A549 treated with dexamethasone at 1 μM for 4 hours (cell line): Measurements from ENCODE around the gene SCYL2. TPM values are rescaled to one million over a fixed set of nuclear protein-coding genes. Genes with fewer than 3 reads are reported as not detected.

ENCODE experiments used
- total RNA-seq: library from RNA; stranded (reverse); fragments of 200-300 nt; extraction: Qiagen RNA extraction; gene quantifications from 5 replicates; pipeline ENCODE4 v1.2.3, GENCODE V29; 2022

Gene SCYL2, protein sequence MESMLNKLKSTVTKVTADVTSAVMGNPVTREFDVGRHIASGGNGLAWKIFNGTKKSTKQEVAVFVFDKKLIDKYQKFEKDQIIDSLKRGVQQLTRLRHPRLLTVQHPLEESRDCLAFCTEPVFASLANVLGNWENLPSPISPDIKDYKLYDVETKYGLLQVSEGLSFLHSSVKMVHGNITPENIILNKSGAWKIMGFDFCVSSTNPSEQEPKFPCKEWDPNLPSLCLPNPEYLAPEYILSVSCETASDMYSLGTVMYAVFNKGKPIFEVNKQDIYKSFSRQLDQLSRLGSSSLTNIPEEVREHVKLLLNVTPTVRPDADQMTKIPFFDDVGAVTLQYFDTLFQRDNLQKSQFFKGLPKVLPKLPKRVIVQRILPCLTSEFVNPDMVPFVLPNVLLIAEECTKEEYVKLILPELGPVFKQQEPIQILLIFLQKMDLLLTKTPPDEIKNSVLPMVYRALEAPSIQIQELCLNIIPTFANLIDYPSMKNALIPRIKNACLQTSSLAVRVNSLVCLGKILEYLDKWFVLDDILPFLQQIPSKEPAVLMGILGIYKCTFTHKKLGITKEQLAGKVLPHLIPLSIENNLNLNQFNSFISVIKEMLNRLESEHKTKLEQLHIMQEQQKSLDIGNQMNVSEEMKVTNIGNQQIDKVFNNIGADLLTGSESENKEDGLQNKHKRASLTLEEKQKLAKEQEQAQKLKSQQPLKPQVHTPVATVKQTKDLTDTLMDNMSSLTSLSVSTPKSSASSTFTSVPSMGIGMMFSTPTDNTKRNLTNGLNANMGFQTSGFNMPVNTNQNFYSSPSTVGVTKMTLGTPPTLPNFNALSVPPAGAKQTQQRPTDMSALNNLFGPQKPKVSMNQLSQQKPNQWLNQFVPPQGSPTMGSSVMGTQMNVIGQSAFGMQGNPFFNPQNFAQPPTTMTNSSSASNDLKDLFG
- total RNA-seq = 15.8 to 26.2 TPM (median 22.6 TPM) in 5 replicates

DNA sequence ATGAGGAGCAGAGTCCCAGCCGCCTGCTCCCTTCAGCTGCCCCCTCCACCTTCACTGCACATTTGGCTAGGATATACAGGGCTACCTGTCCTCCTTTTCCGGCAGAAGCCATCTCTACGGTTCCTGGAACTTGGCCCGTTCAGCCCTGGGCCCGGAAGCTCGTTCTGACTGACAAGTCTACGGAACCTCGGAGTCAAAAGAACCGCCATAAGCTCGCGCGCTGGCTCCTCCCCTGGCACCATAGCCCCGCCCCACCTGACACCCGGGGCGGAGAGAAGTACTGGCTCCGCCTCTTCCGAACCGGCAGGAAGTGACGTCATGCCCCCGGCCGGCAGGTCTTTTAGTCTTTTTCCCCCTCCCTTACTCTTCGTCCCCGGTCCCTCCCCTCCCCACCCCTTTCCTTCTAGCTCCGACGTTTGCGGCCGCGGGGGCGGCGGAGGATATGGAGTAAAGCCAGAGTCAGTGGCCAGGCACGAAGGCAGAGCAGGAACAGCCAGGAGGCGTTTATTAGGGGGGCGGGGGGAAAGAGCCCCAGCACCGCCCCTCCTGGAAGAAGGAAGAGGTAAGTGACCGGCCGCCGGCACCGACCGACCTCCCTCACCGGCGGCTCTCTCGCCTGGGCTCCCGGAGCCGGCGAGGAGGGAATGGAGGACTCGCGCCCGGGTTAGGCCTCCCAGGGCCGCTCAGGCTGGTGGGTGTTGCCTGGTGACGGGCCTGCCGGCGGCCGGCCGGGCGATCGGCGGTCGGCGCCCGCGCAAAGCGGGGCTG, at the start of gene SCYL2, which contains the start of gene DEPDC4:
Gene SCYL2 (plus strand): TSS at position 343 of the 768 bp plus-strand sequence. CDS start 15,794 bp downstream, outside the sequence.
Gene DEPDC4 (minus strand): TSS at position 245 of the 768 bp plus-strand sequence. CDS start 3 bp downstream, at position 242.

DNA sequence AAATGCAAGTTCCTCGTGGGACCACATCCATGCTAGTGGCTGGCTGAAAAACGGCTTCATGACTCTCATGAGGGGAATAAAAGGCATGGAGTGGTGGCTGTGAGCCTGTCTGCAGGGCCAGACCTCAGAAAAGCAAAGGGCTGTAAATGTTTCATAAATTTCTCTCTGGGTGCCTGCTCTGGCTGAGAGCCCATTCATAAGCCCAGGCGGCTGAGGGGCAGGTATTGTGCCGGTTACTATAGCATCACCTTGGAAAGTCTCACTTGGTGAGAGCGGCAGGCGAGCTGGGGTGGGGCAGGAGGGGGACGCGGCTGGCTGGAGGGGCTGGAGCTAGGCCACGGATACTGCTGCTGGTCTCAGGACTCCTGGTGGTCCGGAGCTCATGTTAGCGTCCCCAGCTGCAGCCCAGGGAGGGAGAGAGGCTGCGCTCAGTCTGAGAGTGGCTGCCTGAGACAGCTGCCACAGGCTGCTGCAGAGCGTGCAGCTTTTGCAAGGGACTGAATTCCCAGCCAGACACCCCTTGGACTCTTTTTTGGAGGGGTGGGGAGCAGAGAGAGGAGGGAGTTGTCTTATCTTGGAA, 89.8 kb downstream of the SCYL2 start, which contains the start of gene SLC17A8:
Gene SLC17A8 (plus strand): TSS at position 431 of the 580 bp plus-strand sequence. CDS start 318 bp downstream, outside the sequence.

Other genes with a start within 250 kb of the SCYL2 start
- gene BLTP3B, start 124.3 kb upstream of the SCYL2 start, total RNA-seq = 10.3 to 15.6 TPM (median 13.5 TPM) in 5 replicates
- 15.8 to 28.9 TPM (median 17.9 TPM) in 5 replicates for gene ACTR6, start 66.4 kb upstream of the SCYL2 start, total RNA-seq
- gene DEPDC4, start 98 bp upstream of the SCYL2 start, total RNA-seq = 0.80 to 1.7 TPM (median 0.90 TPM) in 5 replicates
- gene SLC17A8, start 89.9 kb downstream of the SCYL2 start, total RNA-seq = 0.05 to 0.06 TPM in 2 of 5 replicates, not detected in the others
- 0.04 to 0.06 TPM (median 0.05 TPM) in 4 of 5 replicates, not detected in the other for gene NR1H4, start 206.7 kb downstream of the SCYL2 start, total RNA-seq